Caco-2 (cell line): ENCODE results near the gene KREMEN2. TPM values are rescaled to one million over a fixed set of nuclear protein-coding genes. Genes with fewer than 3 reads are reported as not detected.

Experiments
- BruUV-seq: library from RNA; stranded (reverse); fragments of 400-500 nt; replicated peaks from 2 replicates; lab custom pipeline; 2021; lab: Mats Ljungman, UMichigan
- CTCF ChIA-PET: fragments of 300-600 bp; sonication (Branson Sonifier 250); formaldehyde crosslinking; loops from one replicate; lab custom pipeline; 2022; ENCODE audit warnings: antibody characterized with exemption; lab: Charles Lee
- POLR2A ChIA-PET: fragments of 300-600 bp; sonication (Branson Sonifier 250); formaldehyde crosslinking; loops from one replicate; lab custom pipeline; 2022; ENCODE audit warnings: antibody characterized with exemption; lab: Charles Lee
- DNase-seq, 2 experiments: peaks; one replicate each; pipeline versions ENCODE4 v3.0.0 to v3.0.0-alpha.2; 2020 to 2022
- H3K27me3 ChIP-seq: replicated peaks from 2 replicates; pipeline ENCODE4 v1.6.0; 2011; ENCODE audit warnings: low read length; ENCODE audit not compliant: control insufficient read depth, insufficient read depth
- H3K36me3 ChIP-seq: 2 replicates; pipeline ENCODE4 v1.5.1; 2011; ENCODE audit warnings: low read length; ENCODE audit not compliant: control insufficient read depth, insufficient read depth
- H3K4me1 ChIP-seq: fragments of 250-450 bp; sonication (Bioruptor Pico); 2 replicates; pipeline ENCODE4 v1.5.1; 2020; ENCODE audit warnings: mild to moderate bottlenecking
- H3K4me3 ChIP-seq: 2 replicates; pipeline ENCODE4 v1.5.1; 2011; ENCODE audit warnings: low read depth, mild to moderate bottlenecking, control low read depth, low read length
- H3K9me3 ChIP-seq: fragments of 250-450 bp; sonication (Bioruptor Pico); 2 replicates; pipeline ENCODE4 v1.5.1; 2020; ENCODE audit warnings: mild to moderate bottlenecking, moderate library complexity
- H3K27ac Mint-ChIP-seq: one replicate; pipeline ENCODE4 v1.8.0; 2022; ENCODE audit warnings: mixed read lengths; ENCODE audit not compliant: unreplicated experiment
- H3K27me3 Mint-ChIP-seq: one replicate; pipeline ENCODE4 v1.8.0; 2022; ENCODE audit warnings: mixed read lengths; ENCODE audit not compliant: insufficient read depth, unreplicated experiment
- H3K36me3 Mint-ChIP-seq: one replicate; pipeline ENCODE4 v1.8.0; 2022; ENCODE audit warnings: mild to moderate bottlenecking, mixed read lengths; ENCODE audit not compliant: insufficient read depth, unreplicated experiment
- H3K4me1 Mint-ChIP-seq: one replicate; pipeline ENCODE4 v1.8.0; 2022; ENCODE audit warnings: low read depth, mixed read lengths; ENCODE audit not compliant: unreplicated experiment
- H3K4me3 Mint-ChIP-seq: one replicate; pipeline ENCODE4 v1.8.0; 2022; ENCODE audit warnings: mild to moderate bottlenecking, moderate library complexity, mixed read lengths; ENCODE audit not compliant: unreplicated experiment
- H3K9me3 Mint-ChIP-seq: one replicate; pipeline ENCODE4 v1.8.0; 2022; ENCODE audit warnings: mixed read lengths; ENCODE audit not compliant: unreplicated experiment
- CTCF ChIP-seq, 2 experiments: fragments of 200-600 bp in 1 of 2; IDR thresholded peaks; 1 replicate in 1 of 2; 2 replicates in 1 of 2; pipeline versions ENCODE4 v1.5.1 to v1.8.0; 2011 to 2022; ENCODE audit warnings: antibody characterized with exemption in 1 of 2, control low read depth in 1 of 2, inconsistent platforms in 1 of 2, low read depth in 1 of 2, low read length in 1 of 2, mild to moderate bottlenecking in 1 of 2, moderate library complexity in 1 of 2; ENCODE audit not compliant: insufficient read depth in 1 of 2, severe bottlenecking in 1 of 2, unreplicated experiment in 1 of 2
- intact Hi-C: fragments of 100-400 bp; cut with micrococcal nuclease; formaldehyde crosslinking; loops from one replicate; pipeline ENCODE4 v1.10.0; 2022; ENCODE audit not compliant: unreplicated experiment
- total RNA-seq: library from RNA; stranded (reverse); gene quantifications from 2 replicates; pipeline ENCODE4 v1.2.3, GENCODE V29; 2022

KREMEN2 gene
- total RNA-seq, 1 experiment from 2014 or later: 2.2 TPM

GRCh38 chr16:3014971-3015370 lies 50.9 kb downstream of the KREMEN2 start:
- no peaks in the 10 kb centered on the region for H3K27me3 ChIP-seq
- ChIA-PET POLR2A (no interaction called here), CTCF (no interaction called here)
- no peak for DNase-seq
- H3K4me1 ChIP-seq: peaks cover 56% of the 10 kb centered on the region
- H3K9me3 Mint-ChIP-seq: no peaks in the 10 kb centered on the region
- peaks cover 8% of the 10 kb centered on the region for H3K4me1 Mint-ChIP-seq
- H3K4me3 ChIP-seq: no peak overlapping the region
- no TSS peak for BruUV-seq
- H3K27me3 Mint-ChIP-seq: no peaks in the 10 kb centered on the region
- intact Hi-C loops: no loop called here
- no peak overlapping the region for H3K4me3 Mint-ChIP-seq
- H3K27ac Mint-ChIP-seq: no peak overlapping the region
- TF ChIP-seq CTCF (IDR thresholded peaks at IDR 0.05; ENCODE audit: insufficient read depth in 1 of 2, low read depth in 1 of 2, low read length in 1 of 2, severe bottlenecking in 1 of 2, unreplicated experiment in 1 of 2): no peak
- H3K9me3 ChIP-seq: no peaks in the 10 kb centered on the region
- H3K36me3 ChIP-seq: no peaks in the 10 kb centered on the region
- peaks cover 5% of the 10 kb centered on the region for H3K36me3 Mint-ChIP-seq

GRCh38 chr16:3015865-3016521 lies 51.9 kb downstream of the KREMEN2 start:
- H3K4me1 Mint-ChIP-seq: peaks cover 8% of the 10 kb centered on the region
- POLR2A ChIA-PET: no interaction called here

GRCh38 chr16:3017344-3017743 lies 53.3 kb downstream of the KREMEN2 start:
- peaks cover 26% of the 10 kb centered on the region for H3K36me3 Mint-ChIP-seq
- DNase-seq: no peak
- Histone ChIP-seq H3K4me3 (no peak overlapping the region), H3K36me3 (0 out of 2 replicates have a peak, but pooled peaks cover 2% of the 10 kb centered on the region), H3K9me3 (no peaks in the 10 kb centered on the region), H3K27me3 (no peaks in the 10 kb centered on the region), H3K4me1 (peaks cover 42% of the 10 kb centered on the region)
- intact Hi-C loops: no loop called here
- ChIA-PET POLR2A (no interaction called here), CTCF (no interaction called here)
- BruUV-seq: no TSS peak
- no peak overlapping the region for H3K27ac Mint-ChIP-seq
- no peaks in the 10 kb centered on the region for H3K9me3 Mint-ChIP-seq
- H3K4me3 Mint-ChIP-seq: peak overlapping the region; percentile 44
- no peak for TF ChIP-seq CTCF (IDR thresholded peaks at IDR 0.05; ENCODE audit: insufficient read depth in 1 of 2, low read depth in 1 of 2, low read length in 1 of 2, severe bottlenecking in 1 of 2, unreplicated experiment in 1 of 2)
- peaks cover 10% of the 10 kb centered on the region for H3K4me1 Mint-ChIP-seq
- no peaks in the 10 kb centered on the region for H3K27me3 Mint-ChIP-seq

More at GRCh38 chr16:3015865-3016521, 51.9 kb downstream of the KREMEN2 start:
- no peak for TF ChIP-seq CTCF (IDR thresholded peaks at IDR 0.05; ENCODE audit: insufficient read depth in 1 of 2, low read depth in 1 of 2, low read length in 1 of 2, severe bottlenecking in 1 of 2, unreplicated experiment in 1 of 2)
- Mint-ChIP-seq H3K4me3 (no peak overlapping the region), H3K27me3 (no peaks in the 10 kb centered on the region), H3K36me3 (peaks cover 13% of the 10 kb centered on the region), H3K9me3 (no peaks in the 10 kb centered on the region), H3K27ac (no peak overlapping the region)
- no peaks in the 10 kb centered on the region for H3K36me3 ChIP-seq
- no TSS peak for BruUV-seq
- intact Hi-C loops: no loop called here
- no peak for DNase-seq
- H3K4me3 ChIP-seq: no peak overlapping the region
- no peaks in the 10 kb centered on the region for H3K27me3 ChIP-seq
- CTCF ChIA-PET: interaction anchor here (0.5 to 0.6 kb wide), 2 partner anchors 19 to 224 kb away, joined by 3 to 6 read pairs; no protein-coding TSS in a partner anchor
- peaks cover 48% of the 10 kb centered on the region for H3K4me1 ChIP-seq
- no peaks in the 10 kb centered on the region for H3K9me3 ChIP-seq

Other genes starting within 250 kb of the KREMEN2 start
- 0.72 and 1.1 TPM in 2 replicates for gene PRSS27, start 244.1 kb upstream of the KREMEN2 start, total RNA-seq
- gene SRRM2, start 211.6 kb upstream of the KREMEN2 start, total RNA-seq: 332 and 382 TPM in 2 replicates
- 175 and 184 TPM in 2 replicates for gene ELOB, start 187.0 kb upstream of the KREMEN2 start, total RNA-seq
- gene PRSS33, start 176.7 kb upstream of the KREMEN2 start, total RNA-seq: not detected in 2 replicates
- gene PRSS41, start 165.8 kb upstream of the KREMEN2 start, total RNA-seq: not detected in 2 replicates
- gene PRSS21, start 147.0 kb upstream of the KREMEN2 start, total RNA-seq: not detected in 2 replicates
- gene ZG16B, start 134.0 kb upstream of the KREMEN2 start, total RNA-seq: 0.34 TPM in 1 of 2 replicates, not detected in the other
- gene PRSS22, start 106.1 kb upstream of the KREMEN2 start, total RNA-seq: 131 TPM in 2 replicates
- gene FLYWCH2, start 81.1 kb upstream of the KREMEN2 start, total RNA-seq: 26.0 and 28.7 TPM in 2 replicates
- 23.3 and 27.9 TPM in 2 replicates for gene FLYWCH1, start 52.3 kb upstream of the KREMEN2 start, total RNA-seq
- gene PAQR4, start 5.1 kb downstream of the KREMEN2 start, total RNA-seq: 12.0 and 13.4 TPM in 2 replicates
- gene PKMYT1, start 16.2 kb downstream of the KREMEN2 start, total RNA-seq: 63.3 and 73.7 TPM in 2 replicates
- gene CLDN9, start 48.6 kb downstream of the KREMEN2 start, total RNA-seq: 0.79 and 0.91 TPM in 2 replicates
- 9.0 and 12.9 TPM in 2 replicates for gene CLDN6, start 53.9 kb downstream of the KREMEN2 start, total RNA-seq
- 62.5 and 66.4 TPM in 2 replicates for gene TNFRSF12A, start 56.1 kb downstream of the KREMEN2 start, total RNA-seq
- 40.8 and 44.9 TPM in 2 replicates for gene HCFC1R1, start 59.7 kb downstream of the KREMEN2 start, total RNA-seq
- 46.0 and 48.0 TPM in 2 replicates for gene THOC6, start 59.8 kb downstream of the KREMEN2 start, total RNA-seq
- 10.6 and 11.1 TPM in 2 replicates for gene BICDL2, start 72.7 kb downstream of the KREMEN2 start, total RNA-seq
- gene MMP25, start 82.3 kb downstream of the KREMEN2 start, total RNA-seq: 0.11 and 0.14 TPM in 2 replicates
- gene IL32, start 101.4 kb downstream of the KREMEN2 start, total RNA-seq: 149 and 165 TPM in 2 replicates
- not detected in 2 replicates for gene ZSCAN10, start 135.0 kb downstream of the KREMEN2 start, total RNA-seq
- gene ZNF205, start 148.3 kb downstream of the KREMEN2 start, total RNA-seq: 10.3 and 13.5 TPM in 2 replicates
- 5.3 and 5.5 TPM in 2 replicates for gene ZNF213, start 170.8 kb downstream of the KREMEN2 start, total RNA-seq
- not detected in 2 replicates for gene OR1F1, start 223.9 kb downstream of the KREMEN2 start, total RNA-seq